ENCODE measurements around the gene C19orf44.
"Not testable (repeated sequence)": the region's sequence is repeated elsewhere in the genome, so short reads cannot be mapped to it uniquely, and the experiment has no call there.

Gene C19orf44

DNA sequence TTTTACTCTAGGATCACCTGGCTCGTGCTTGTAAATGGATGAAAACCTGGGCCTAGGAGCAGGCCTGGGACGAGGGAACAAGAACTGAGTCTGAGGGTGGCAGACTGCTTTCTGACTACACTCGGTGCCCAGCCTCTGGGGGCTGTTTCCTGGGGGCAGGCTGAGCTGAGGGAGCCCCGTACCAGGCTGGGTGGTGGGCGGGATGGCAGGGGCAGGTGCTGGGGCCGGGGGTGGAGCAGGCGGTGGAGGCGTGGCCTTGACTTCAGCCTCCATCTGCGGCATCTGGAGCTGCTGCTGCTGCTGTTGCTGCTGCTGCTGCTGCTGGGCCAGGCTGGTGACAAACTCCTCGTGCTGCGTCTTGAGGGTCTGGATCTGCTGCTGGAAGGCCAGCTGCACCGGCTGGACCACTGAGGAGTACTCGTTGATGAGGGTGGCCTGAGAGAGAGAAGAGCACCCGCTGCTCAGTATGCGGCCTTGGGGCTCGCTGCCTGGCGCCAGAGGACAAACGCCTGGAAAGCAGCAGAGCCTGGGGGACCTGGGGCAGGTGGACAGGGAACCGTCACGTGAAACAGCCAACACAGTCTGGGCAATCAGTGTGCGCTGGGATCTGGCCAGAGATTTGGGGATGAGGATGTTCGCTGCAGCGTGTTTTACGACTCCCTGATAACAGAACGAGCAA, 33.4 kb downstream of the C19orf44 start:
- TF ChIP-seq GATA1 (IDR thresholded peaks at IDR 0.05; ENCODE audit: low read depth, low read length): no peak
- no peak for TF ChIP-seq POLR2A (IDR thresholded peaks at IDR 0.05; ENCODE audit: low read length)
- DNase-seq: no peak

- TF ChIP-seq GATA1 (IDR thresholded peaks at IDR 0.05; ENCODE audit: low read depth, low read length) (no peak), POLR2A (IDR thresholded peaks at IDR 0.05; ENCODE audit: low read length) (no peak)
- DNase-seq: no peak
Observed at GRCh38 chr19:16530540-16531379, 34.6 kb downstream of the C19orf44 start.

- DNase-seq: no peak
- TF ChIP-seq GATA1 (IDR thresholded peaks at IDR 0.05; ENCODE audit: low read depth, low read length): no peak
Observed at GRCh38 chr19:16531380-16531669, 35.1 kb downstream of the C19orf44 start.

DNA sequence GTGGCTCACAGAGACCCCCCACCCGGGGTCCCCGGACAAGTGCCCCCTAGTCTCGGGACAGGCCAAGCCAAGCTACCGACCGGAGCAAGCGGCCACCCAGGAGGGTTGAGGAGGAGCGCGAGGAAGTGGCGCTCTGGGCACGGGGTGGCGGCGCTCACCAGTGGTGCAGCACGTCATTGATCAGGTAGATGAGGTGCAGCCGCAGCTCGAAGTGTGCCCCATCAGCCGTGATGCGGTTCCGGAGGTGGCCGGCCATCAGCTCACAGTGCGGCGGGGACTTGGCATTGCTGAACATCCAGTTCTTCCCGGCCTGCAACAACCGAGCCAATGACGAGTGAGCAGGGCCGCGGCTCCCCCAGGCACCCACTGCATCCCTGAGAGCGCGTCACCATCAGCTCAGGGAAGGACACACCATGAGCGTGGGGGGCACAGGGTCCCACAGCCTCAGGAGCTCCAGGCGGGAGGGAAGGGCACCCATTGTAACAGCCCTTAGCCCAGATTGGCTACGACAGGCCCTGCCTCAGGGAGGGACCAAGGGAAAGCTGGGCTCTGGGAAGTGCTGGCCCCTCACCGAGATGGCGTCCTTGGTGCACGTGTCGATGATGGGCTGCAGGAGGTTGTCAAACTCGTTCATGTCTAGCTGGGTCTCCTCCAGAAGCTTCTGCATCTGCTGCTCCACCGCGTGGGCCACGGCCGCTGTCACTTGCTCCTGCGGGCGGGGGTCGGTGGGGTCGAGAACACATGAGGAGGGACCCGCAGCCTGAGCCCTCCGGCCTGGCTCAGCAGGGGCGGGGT, 36.4 kb downstream of the C19orf44 start:
- no peak for DNase-seq
- TF ChIP-seq POLR2A (IDR thresholded peaks at IDR 0.05; ENCODE audit: low read length) (no peak), GATA1 (IDR thresholded peaks at IDR 0.05; ENCODE audit: low read depth, low read length) (no peak)

GRCh38 chr19:16535381-16535780, 39.2 kb downstream of the C19orf44 start:
- DNase-seq: no peak
- TF ChIP-seq GATA1 (IDR thresholded peaks at IDR 0.05; ENCODE audit: low read depth, low read length): no peak
- TF ChIP-seq POLR2A (IDR thresholded peaks at IDR 0.05; ENCODE audit: low read length): no peak

- TF ChIP-seq GATA1 (IDR thresholded peaks at IDR 0.05; ENCODE audit: low read depth, low read length) (no peak), POLR2A (IDR thresholded peaks at IDR 0.05; ENCODE audit: low read length) (no peak)
- DNase-seq: no peak
Observed at GRCh38 chr19:16536130-16536529, 39.9 kb downstream of the C19orf44 start.

DNA sequence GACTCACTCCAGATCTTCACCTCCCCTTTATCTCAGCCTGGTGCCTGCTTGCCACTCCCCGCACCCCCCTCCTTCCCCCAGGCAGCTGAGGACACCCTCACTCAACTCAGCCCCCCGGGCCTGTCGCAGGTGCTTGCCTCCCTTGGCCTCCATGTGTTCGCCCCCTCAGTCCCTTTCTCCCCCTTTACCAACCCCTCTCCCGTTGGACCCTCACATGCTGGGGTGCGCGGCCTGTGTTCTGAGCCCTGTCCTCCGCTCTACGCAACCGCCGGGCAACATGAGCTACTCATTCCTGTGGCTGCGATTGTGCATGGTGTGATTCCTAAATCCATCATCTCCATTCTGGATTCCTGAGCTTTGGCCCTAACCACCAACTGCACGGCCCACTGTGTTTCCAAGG, 40.9 kb downstream of the C19orf44 start:
- DNase-seq: no peak

DNA sequence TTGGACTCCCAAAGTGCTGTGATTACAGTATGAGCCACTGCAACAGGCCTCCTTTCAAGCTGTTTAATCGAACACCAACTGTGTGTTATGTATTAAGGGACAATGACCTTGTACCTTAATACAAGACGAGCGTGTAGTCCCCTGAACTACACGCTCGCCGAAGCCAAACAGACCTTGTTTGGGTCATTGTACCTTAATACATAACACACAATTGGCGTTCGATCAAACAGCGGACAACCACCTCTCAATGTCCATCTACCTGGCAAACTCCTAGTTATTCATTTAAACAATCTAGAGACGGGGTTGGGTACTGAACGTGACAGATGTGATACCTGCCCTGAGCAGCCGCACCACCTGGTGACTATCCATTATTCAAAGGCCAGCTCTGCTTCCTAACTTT, 44.8 kb downstream of the C19orf44 start:
- no peak for DNase-seq
- TF ChIP-seq POLR2A (IDR thresholded peaks at IDR 0.05; ENCODE audit: low read length): no peak
- TF ChIP-seq GATA1 (IDR thresholded peaks at IDR 0.05; ENCODE audit: low read depth, low read length): no peak

More for the DNA sequence above, 40.9 kb downstream of the C19orf44 start:
- TF ChIP-seq GATA1 (IDR thresholded peaks at IDR 0.05; ENCODE audit: low read depth, low read length) (no peak), POLR2A (IDR thresholded peaks at IDR 0.05; ENCODE audit: low read length) (no peak)

DNA sequence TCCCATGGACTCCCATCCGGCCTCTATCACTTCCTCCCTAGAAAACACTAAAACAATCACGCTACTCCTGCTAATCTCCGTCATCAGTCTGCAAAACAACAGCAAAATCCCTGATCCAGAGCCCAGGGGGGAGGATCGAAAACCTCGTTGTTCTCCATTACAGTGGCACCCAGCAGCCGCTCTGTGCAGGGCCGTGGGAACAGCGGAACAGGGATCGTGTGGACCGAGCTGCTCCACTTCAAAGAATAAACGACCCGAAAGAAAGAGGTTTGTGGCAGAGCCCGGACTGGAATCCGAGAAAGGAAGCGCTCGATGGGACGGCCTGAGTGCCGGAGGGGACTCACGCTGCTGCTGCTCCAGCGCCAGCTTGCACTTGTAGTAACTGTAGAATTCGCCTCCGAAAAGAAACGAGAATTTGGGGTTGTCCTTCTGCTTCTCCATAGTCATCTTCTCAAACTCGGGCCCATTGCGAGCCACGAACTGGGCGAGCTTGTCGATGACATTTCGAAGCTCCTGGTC, 45.4 kb downstream of the C19orf44 start:
- TF ChIP-seq GATA1 (IDR thresholded peaks at IDR 0.05; ENCODE audit: low read depth, low read length) (no peak), POLR2A (IDR thresholded peaks at IDR 0.05; ENCODE audit: low read length) (no peak)
- DNase-seq: no peak

DNA sequence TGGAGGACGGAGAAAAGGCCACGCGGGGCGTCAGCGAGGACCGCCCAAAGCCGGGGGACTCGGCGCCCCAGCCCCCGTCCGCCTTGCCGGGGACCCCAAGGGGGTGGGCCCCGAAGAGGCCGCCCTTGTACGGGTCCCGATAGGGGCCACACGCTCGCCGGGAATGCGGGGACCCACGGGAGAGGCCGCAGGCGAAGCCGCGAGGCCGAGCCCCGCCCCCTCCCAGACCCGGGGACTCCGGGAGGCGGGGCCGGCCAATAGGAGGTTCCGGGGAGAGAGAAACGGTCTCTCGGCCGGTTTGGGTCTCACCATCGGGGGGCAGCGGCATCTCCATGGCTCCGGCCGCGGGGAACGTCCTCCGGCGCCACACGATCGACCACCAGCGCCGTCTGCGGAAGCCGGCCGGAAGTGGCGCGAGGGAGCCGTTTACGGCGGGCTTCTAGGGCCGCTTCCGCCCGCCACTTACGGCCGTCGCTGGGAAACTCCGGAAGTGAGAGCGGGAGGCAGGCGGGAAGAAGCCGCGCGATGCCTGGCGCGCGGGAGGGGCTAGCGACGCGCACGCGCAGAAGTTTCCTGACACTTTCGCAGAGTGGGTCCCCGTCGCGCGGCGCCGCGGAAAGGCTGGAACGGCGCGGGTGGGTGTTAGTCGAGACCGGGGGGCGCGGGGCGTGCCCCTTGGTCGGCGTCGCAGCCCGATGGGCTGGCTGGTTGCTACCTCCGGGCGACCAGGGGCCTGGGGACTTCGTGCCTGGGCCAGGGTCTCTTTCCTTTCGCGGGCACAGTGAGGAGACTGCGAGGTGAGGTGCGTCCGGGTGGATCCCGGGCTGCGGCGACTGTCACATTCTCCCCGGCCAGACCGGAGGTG, 46.1 kb downstream of the C19orf44 start, which contains the start of gene CHERP:
CHERP (minus strand) TSS at position 393 of the 865 bp plus-strand sequence; CDS start at position 334, 59 bp downstream.
- peak; percentile 96 to 97 for DNase-seq
- peak; percentile 87 for TF ChIP-seq POLR2A (IDR thresholded peaks at IDR 0.05; ENCODE audit: low read length)
- no peak for TF ChIP-seq GATA1 (IDR thresholded peaks at IDR 0.05; ENCODE audit: low read depth, low read length)

GRCh38 chr19:16542910-16543472, 46.8 kb downstream of the C19orf44 start:
- peak; percentile 74 to 80 for DNase-seq
- TF ChIP-seq GATA1 (IDR thresholded peaks at IDR 0.05; ENCODE audit: low read depth, low read length): no peak
- no peak for TF ChIP-seq POLR2A (IDR thresholded peaks at IDR 0.05; ENCODE audit: low read length)

DNA sequence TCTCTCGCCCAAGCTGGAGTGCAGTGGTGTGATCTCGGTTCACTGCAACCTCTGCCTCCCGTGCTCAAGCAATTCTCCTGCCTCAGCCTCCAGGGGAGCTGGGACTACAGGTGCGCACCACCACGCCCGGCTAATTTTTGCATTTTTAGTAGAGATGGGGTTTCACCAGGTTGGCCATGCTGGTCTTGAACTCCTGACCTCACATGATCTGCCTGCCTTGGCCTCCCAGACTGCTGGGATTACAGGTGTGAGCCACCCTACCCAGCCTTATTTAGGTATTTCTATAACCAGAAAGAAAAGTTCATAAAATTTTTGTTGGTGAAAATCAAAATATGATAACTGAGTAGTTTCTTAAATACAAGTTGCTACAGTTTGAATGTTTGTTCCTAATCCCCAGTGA, 47.5 kb downstream of the C19orf44 start:
- not testable (repeated sequence) for DNase-seq
